Mammary microvascular endothelial cell (primary cell): ENCODE results near the gene GP1BA. TPM values are rescaled to one million over a fixed set of nuclear protein-coding genes. Genes with fewer than 3 reads are reported as not detected.

Source experiments
- total RNA-seq: library from RNA; depleted of rRNA; stranded (reverse); fragments of >200 nt; gene quantifications from 2 replicates; pipeline ENCODE4 v1.2.3, GENCODE V29; 2015

The GP1BA gene
- 0.05 TPM in 1 of 2 replicates, not detected in the other for total RNA-seq

GRCh38 chr17:4931963-4932362, at the start of gene GP1BA:
TSS of gene GP1BA (plus strand) at chr17:4932277. CDS start at chr17:4932605, 328 bp downstream.

GRCh38 chr17:4899341-4900230, 32.5 kb upstream of the GP1BA start, which contains the start of gene C17orf107:
TSS of gene C17orf107 (plus strand) at chr17:4899536. CDS start at chr17:4899763, 227 bp downstream.

DNA sequence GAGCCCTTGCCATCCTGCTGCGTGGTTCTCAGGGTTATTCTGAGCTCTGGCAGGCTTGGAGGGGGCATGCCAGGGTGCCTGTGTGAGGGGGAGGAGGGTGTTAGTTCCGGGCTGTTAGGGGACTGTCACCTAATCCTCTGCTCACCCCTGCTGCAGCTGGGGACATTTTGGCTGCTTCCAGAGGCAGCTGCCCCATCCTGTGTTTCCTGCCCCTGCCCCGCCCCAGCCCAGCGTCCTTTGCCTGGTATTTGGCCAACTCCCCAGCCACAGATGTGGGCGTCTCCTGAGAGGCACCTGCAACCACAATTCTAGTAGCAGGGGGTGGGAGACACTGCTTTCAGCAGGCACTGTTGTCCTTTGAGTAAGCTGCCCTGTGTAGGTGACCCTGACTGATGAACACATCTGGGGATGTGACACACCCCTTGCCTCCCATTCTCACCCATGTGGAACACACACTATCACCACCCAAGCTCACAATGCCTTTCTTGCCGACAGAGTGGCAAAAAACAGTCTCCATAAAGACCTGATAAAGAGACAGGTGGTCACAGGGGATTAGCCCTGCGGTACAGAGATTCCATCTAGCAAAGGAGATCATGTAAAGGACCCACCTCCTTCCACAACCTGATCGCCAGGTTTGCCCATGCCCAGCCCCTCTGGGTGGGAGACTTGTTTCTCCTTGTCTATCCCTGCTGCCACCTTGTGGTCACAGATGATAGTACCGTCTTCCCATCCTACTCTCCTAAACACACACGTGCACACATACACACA, 28.8 kb upstream of the GP1BA start, which contains the start of gene CHRNE:
Gene CHRNE, minus strand, starts transcription at position 48 of the 768 bp plus-strand sequence. Its CDS starts 35 bp downstream, at position 13.

GRCh38 chr17:4939796-4940554, 7.9 kb downstream of the GP1BA start, which contains the start of the genes RNF167 and SLC25A11:
TSS of gene RNF167 (plus strand) at chr17:4940268. CDS start at chr17:4940910, 642 bp downstream.
TSS of gene SLC25A11 (minus strand) at chr17:4940046. CDS start at chr17:4939910, 136 bp downstream.

GRCh38 chr17:4948166-4948930, 16.3 kb downstream of the GP1BA start, which contains the start of gene PFN1:
TSS of gene PFN1 (minus strand) at chr17:4948530. CDS start at chr17:4948394, 136 bp downstream.

DNA sequence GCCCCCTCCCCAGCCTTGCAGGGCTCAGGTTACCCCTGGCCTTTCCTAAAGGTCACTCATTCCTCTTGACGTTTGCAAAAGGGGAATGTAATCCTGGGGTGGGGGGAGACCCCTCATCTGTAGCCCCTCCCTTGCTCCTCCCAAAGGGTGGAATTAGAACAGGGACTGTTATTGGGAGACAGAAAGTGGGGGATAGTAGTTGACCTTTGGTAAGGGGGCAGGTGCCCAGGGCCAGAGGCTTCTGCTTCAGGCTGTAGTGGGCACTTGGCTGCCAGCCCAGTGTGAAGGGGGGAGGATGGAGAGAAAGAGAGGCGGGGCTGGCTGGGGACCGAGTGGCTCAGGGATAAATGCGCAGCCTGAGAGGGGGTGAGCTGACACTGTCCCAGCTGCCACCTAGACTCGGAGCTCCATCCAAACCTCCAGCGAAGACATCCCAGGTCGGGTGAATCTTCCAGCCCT, 18.7 kb downstream of the GP1BA start, which contains the start of gene ENO3:
Gene ENO3, plus strand, starts transcription at position 374 of the 459 bp plus-strand sequence. CDS start 711 bp downstream, outside the sequence.

GRCh38 chr17:4967539-4968485, 35.7 kb downstream of the GP1BA start, which contains the start of gene SPAG7:
TSS of gene SPAG7 (minus strand) at chr17:4967817. CDS start at chr17:4967804, 13 bp downstream.

Other genes starting within 250 kb of the GP1BA start
- 38.2 and 40.3 TPM in 2 replicates for gene PELP1, start 228.1 kb upstream of the GP1BA start, total RNA-seq
- gene ARRB2, start 221.6 kb upstream of the GP1BA start, total RNA-seq = 15.3 and 18.1 TPM in 2 replicates
- gene MED11, start 200.8 kb upstream of the GP1BA start, total RNA-seq = 27.3 and 31.6 TPM in 2 replicates
- gene ZMYND15, start 192.4 kb upstream of the GP1BA start, total RNA-seq = 0.07 and 0.10 TPM in 2 replicates
- 10.3 and 11.9 TPM in 2 replicates for gene CXCL16, start 192.3 kb upstream of the GP1BA start, total RNA-seq
- not detected in 2 replicates for gene TM4SF5, start 160.4 kb upstream of the GP1BA start, total RNA-seq
- 0.13 and 0.44 TPM in 2 replicates for gene VMO1, start 145.9 kb upstream of the GP1BA start, total RNA-seq
- not detected in 2 replicates for gene GLTPD2, start 143.3 kb upstream of the GP1BA start, total RNA-seq
- 334 and 357 TPM in 2 replicates for gene PSMB6, start 136.1 kb upstream of the GP1BA start, total RNA-seq
- gene PLD2, start 125.1 kb upstream of the GP1BA start, total RNA-seq = 18.0 and 18.8 TPM in 2 replicates
- 30.3 and 30.9 TPM in 2 replicates for gene MINK1, start 98.9 kb upstream of the GP1BA start, total RNA-seq
- 0.30 and 0.93 TPM in 2 replicates for gene C17orf107, start 32.7 kb upstream of the GP1BA start, total RNA-seq
- 1.5 and 2.5 TPM in 2 replicates for gene CHRNE, start 29.2 kb upstream of the GP1BA start, total RNA-seq
- gene SLC25A11, start 7.8 kb downstream of the GP1BA start, total RNA-seq = 45.6 and 62.0 TPM in 2 replicates
- 41.0 and 49.0 TPM in 2 replicates for gene RNF167, start 8.0 kb downstream of the GP1BA start, total RNA-seq
- 1,622 and 1,639 TPM in 2 replicates for gene PFN1, start 16.3 kb downstream of the GP1BA start, total RNA-seq
- gene ENO3, start 18.8 kb downstream of the GP1BA start, total RNA-seq = 0.10 TPM in 1 of 2 replicates, not detected in the other
- 80.1 and 81.1 TPM in 2 replicates for gene SPAG7, start 35.5 kb downstream of the GP1BA start, total RNA-seq
- 11.8 and 14.2 TPM in 2 replicates for gene CAMTA2, start 55.4 kb downstream of the GP1BA start, total RNA-seq
- gene INCA1, start 65.2 kb downstream of the GP1BA start, total RNA-seq = 0.39 TPM in 1 of 2 replicates, not detected in the other
- 90.9 and 96.7 TPM in 2 replicates for gene KIF1C, start 65.7 kb downstream of the GP1BA start, total RNA-seq
- gene SLC52A1, start 103.1 kb downstream of the GP1BA start, total RNA-seq = 0.69 and 1.00 TPM in 2 replicates
- 0.94 and 1.1 TPM in 2 replicates for gene ZFP3, start 146.2 kb downstream of the GP1BA start, total RNA-seq
- gene ZNF232, start 179.6 kb downstream of the GP1BA start, total RNA-seq = 4.0 and 5.0 TPM in 2 replicates
- gene USP6, start 183.8 kb downstream of the GP1BA start, total RNA-seq = not detected in 2 replicates